Endothelial cell of umbilical vein (primary cell): ENCODE results near the gene TVP23A. TPM values are rescaled to one million over a fixed set of nuclear protein-coding genes. Genes with fewer than 3 reads are reported as not detected.

Source experiments
- BruUV-seq: library from RNA; stranded (reverse); fragments of 400-500 nt; replicated peaks from 2 replicates; lab custom pipeline; 2021; lab: Mats Ljungman, UMichigan
- CTCF ChIA-PET: fragments of 300-600, 350-600 bp; sonication (Branson Sonifier 250); formaldehyde crosslinking; loops from one replicate; lab custom pipeline; 2021; ENCODE audit warnings: antibody characterized with exemption, inconsistent platforms; lab: Charles Lee
- POLR2A ChIA-PET: fragments of 300-600, 350-600 bp; sonication (Branson Sonifier 250); formaldehyde crosslinking; loops from one replicate; lab custom pipeline; 2021; ENCODE audit warnings: antibody characterized with exemption, inconsistent platforms; lab: Charles Lee
- DNase-seq: peaks from one replicate; pipeline ENCODE4 v3.0.0-alpha.2; 2011; ENCODE audit warnings: low read depth, low spot score
- FAIRE-seq: peaks from 2 replicates; lab custom pipeline; 2011; peaks lifted over from hg19 to GRCh38; lab: Jason Lieb, UNC
- H2AFZ ChIP-seq: 2 replicates; pipeline ENCODE4 v1.6.0; 2012; ENCODE audit warnings: low read depth, low read length, control low read depth, inconsistent platforms
- H3K27ac ChIP-seq: 2 replicates; pipeline ENCODE4 v1.5.1; 2011; ENCODE audit warnings: low read depth, mild to moderate bottlenecking, control low read depth, low read length, moderate library complexity; ENCODE audit not compliant: insufficient read depth
- H3K27me3 ChIP-seq, 2 experiments: 2 replicates each; pipeline versions ENCODE4 v1.6.0 to v1.6.1; 2011; ENCODE audit warnings: low read length in 2 of 2, mixed read lengths in 1 of 2; ENCODE audit not compliant: control insufficient read depth in 2 of 2, insufficient read depth in 2 of 2
- H3K36me3 ChIP-seq, 2 experiments: 2 replicates in 1 of 2; 3 replicates in 1 of 2; pipeline ENCODE4 v1.5.1; 2011; ENCODE audit warnings: low read length in 2 of 2, mild to moderate bottlenecking in 1 of 2, moderate library complexity in 1 of 2; ENCODE audit not compliant: control insufficient read depth in 2 of 2, insufficient read depth in 2 of 2; ENCODE audit errors: extremely low read depth in 1 of 2
- H3K4me1 ChIP-seq: 3 replicates; pipeline ENCODE4 v1.5.1; 2011; ENCODE audit warnings: mild to moderate bottlenecking, low read length; ENCODE audit not compliant: control insufficient read depth, insufficient read depth; ENCODE audit errors: extremely low read depth
- H3K4me2 ChIP-seq: 2 replicates; pipeline ENCODE4 v1.6.1; 2011; ENCODE audit warnings: low read length, control low read depth, mixed read lengths; ENCODE audit not compliant: insufficient read depth
- H3K4me3 ChIP-seq, 3 experiments: fragments of 200-600 bp in 1 of 3; sonication (generic), shearing (Covaris generic) in 1 of 3; replicated peaks in 1 of 3; 2 replicates each; pipeline ENCODE4 v1.5.1; 2011 to 2016; ENCODE audit warnings: control low read depth in 3 of 3, low read length in 3 of 3, mild to moderate bottlenecking in 2 of 3, inconsistent platforms in 1 of 3, low read depth in 1 of 3, moderate library complexity in 1 of 3; ENCODE audit not compliant: insufficient read depth in 1 of 3
- H3K79me2 ChIP-seq: 2 replicates; pipeline ENCODE4 v1.6.0; 2012; ENCODE audit warnings: low read length, inconsistent platforms; ENCODE audit not compliant: control insufficient read depth, insufficient read depth
- H3K9ac ChIP-seq: replicated peaks from 2 replicates; pipeline ENCODE3; 2011; ENCODE audit warnings: low read length, control low read depth; ENCODE audit not compliant: insufficient read depth; ENCODE audit errors: extremely low read depth
- H3K9me1 ChIP-seq: replicated peaks from 3 replicates; pipeline ENCODE4 v1.6.0; 2011; ENCODE audit warnings: mild to moderate bottlenecking, low read length; ENCODE audit not compliant: control insufficient read depth, insufficient read depth; ENCODE audit errors: extremely low read depth
- H3K9me3 ChIP-seq: replicated peaks from 2 replicates; pipeline ENCODE4 v1.5.1; 2012; ENCODE audit warnings: low read length, inconsistent platforms; ENCODE audit not compliant: control insufficient read depth, insufficient read depth
- H4K20me1 ChIP-seq: replicated peaks from 2 replicates; pipeline ENCODE3; 2011; ENCODE audit warnings: mild to moderate bottlenecking, low read length; ENCODE audit not compliant: control insufficient read depth, insufficient read depth; ENCODE audit errors: extremely low read depth
- CTCF ChIP-seq, 2 donors: IDR thresholded peaks; 1 replicate in 1 of 2; 2 replicates in 1 of 2; pipeline ENCODE4 v1.5.1; 2011; ENCODE audit warnings: low read length in 2 of 2, mild to moderate bottlenecking in 2 of 2, moderate library complexity in 2 of 2, control low read depth in 1 of 2, inconsistent platforms in 1 of 2, low read depth in 1 of 2; ENCODE audit not compliant: insufficient read depth in 1 of 2; ENCODE audit errors: extremely low read depth in 1 of 2
- EZH2 ChIP-seq: IDR thresholded peaks from 2 replicates; pipeline ENCODE4 v1.6.1; 2012; ENCODE audit warnings: borderline replicate concordance, low read depth, mild to moderate bottlenecking, moderate library complexity, low read length, inconsistent platforms; ENCODE audit not compliant: severe bottlenecking
- FOS ChIP-seq: IDR thresholded peaks from 2 replicates; pipeline ENCODE4 v1.6.1; 2011; ENCODE audit warnings: mild to moderate bottlenecking, low read length, moderate library complexity, borderline replicate concordance; ENCODE audit not compliant: insufficient read depth
- GATA2 ChIP-seq: IDR thresholded peaks from 2 replicates; pipeline ENCODE4 v1.7.0; 2011; ENCODE audit warnings: low read depth, mild to moderate bottlenecking, moderate library complexity, mixed read lengths, low read length; ENCODE audit not compliant: insufficient read length, insufficient read depth
- JUN ChIP-seq: IDR thresholded peaks from 2 replicates; pipeline ENCODE4 v1.6.1; 2011; ENCODE audit warnings: borderline replicate concordance, low read depth; ENCODE audit not compliant: insufficient read length, insufficient read depth
- MAX ChIP-seq: IDR thresholded peaks from 2 replicates; pipeline ENCODE4 v1.6.1; 2011; ENCODE audit not compliant: insufficient read depth, insufficient read length
- MYC ChIP-seq: IDR thresholded peaks from one replicate; pipeline ENCODE4 v1.6.1; 2011; ENCODE audit warnings: mild to moderate bottlenecking, low read depth, low read length
- POLR2A ChIP-seq: IDR thresholded peaks from 2 replicates; pipeline ENCODE4 v1.6.1; 2012; ENCODE audit warnings: low read depth, mild to moderate bottlenecking, control low read depth, low read length
- POLR2AphosphoS5 ChIP-seq: IDR thresholded peaks from 2 replicates; pipeline ENCODE4 v1.6.1; 2012; ENCODE audit warnings: low read depth, mild to moderate bottlenecking, control low read depth, low read length, moderate library complexity; ENCODE audit not compliant: insufficient read depth
- dilution Hi-C: fragments of 300-500 bp; cut with MboI; formaldehyde crosslinking; loops from one replicate; pipeline ENCODE4 v1.15.0; 2019; ENCODE audit warnings: low sequenced_read_pairs; ENCODE audit not compliant: extremely low pct_ligation_motif_present
- intact Hi-C: fragments of 100-400 bp; cut with micrococcal nuclease; formaldehyde crosslinking; loops from one replicate; pipeline ENCODE4 v1.10.0; 2022
- polyA plus RNA-seq, 4 experiments: library from polyadenylated mRNA; depleted of rRNA in 3 of 4; stranded (reverse) in 3 of 4; unstranded in 1 of 4; fragments of >200 nt; gene quantifications; 2 replicates each; pipeline versions ENCODE4 v1.2.1 to v1.2.3, GENCODE V29; 2011 to 2012; ENCODE audit warnings: missing spikeins in 1 of 4
- total RNA-seq: library from RNA; stranded (reverse); gene quantifications from 2 replicates; pipeline ENCODE4 v1.2.3, GENCODE V29; 2021

Gene TVP23A
- total and polyA plus RNA-seq, 2 donors (not counting 3 experiments of a cell fraction or from before 2014, with no cell fraction given), result not detected

- TF ChIP-seq EZH2 (no peak), POLR2A (no peak), MYC (no peak), FOS (no peak), GATA2 (no peak), MAX (no peak), CTCF (IDR thresholded peaks at IDR 0.05; ENCODE audit: extremely low read depth in 1 of 2, insufficient read depth in 1 of 2, low read depth in 1 of 2, low read length in 2 of 2) (no peak), POLR2AphosphoS5 (no peak), JUN (no peak)
- CTCF ChIA-PET, result no interaction called here
Observed at GRCh38 chr16:10808850-10809249, 9.7 kb downstream of the TVP23A start.

More at GRCh38 chr16:10808850-10809249, 9.7 kb downstream of the TVP23A start:
- H3K4me1 ChIP-seq, result no peaks in the 10 kb centered on the region
- no peaks in the 10 kb centered on the region for H3K9me3 ChIP-seq
- no peak overlapping the region for H3K4me2 ChIP-seq
- dilution Hi-C loops, result no loop called here
- intact Hi-C loops, result no loop called here
- H4K20me1 ChIP-seq, result no peaks in the 10 kb centered on the region
- H3K9ac ChIP-seq, result no peak overlapping the region
- H3K36me3 ChIP-seq, result no peaks in the 10 kb centered on the region
- no peak for DNase-seq
- no peak overlapping the region for H2AFZ ChIP-seq
- no peak for FAIRE-seq
- no peak overlapping the region for H3K27ac ChIP-seq
- no peak overlapping the region for H3K4me3 ChIP-seq
- H3K27me3 ChIP-seq, result no peaks in the 10 kb centered on the region
- BruUV-seq, result no TSS peak
- no peaks in the 10 kb centered on the region for H3K79me2 ChIP-seq
- POLR2A ChIA-PET, result no interaction called here
- H3K9me1 ChIP-seq, result no peaks in the 10 kb centered on the region
